Cardiac muscle cell (in vitro differentiated cells and primary cell): ENCODE measurements around the gene FOXC1. TPM values are rescaled to one million over a fixed set of nuclear protein-coding genes. Genes with fewer than 3 reads are reported as not detected.

Source experiments
- DNase-seq, 2 donors: peaks; one replicate each; pipeline versions ENCODE4 v3.0.0 to v3.0.0-alpha.2; 2010 to 2017; ENCODE audit warnings: low read depth in 1 of 2, low spot score in 1 of 2
- H3K27ac ChIP-seq: fragments of 200-600 bp; sonication (generic); 2 replicates; pipeline ENCODE4 v1.5.1; 2016
- H3K27me3 ChIP-seq: fragments of 200-600 bp; sonication (generic); 2 replicates; pipeline ENCODE4 v1.6.0; 2016; ENCODE audit warnings: control low read depth
- H3K36me3 ChIP-seq: fragments of 200-600 bp; sonication (generic); 2 replicates; pipeline ENCODE4 v1.5.1; 2016; ENCODE audit warnings: control low read depth
- H3K4me1 ChIP-seq: fragments of 200-600 bp; sonication (generic); 2 replicates; pipeline ENCODE4 v1.8.1; 2017; ENCODE audit warnings: low read depth, mild to moderate bottlenecking, mixed run types
- H3K4me3 ChIP-seq: fragments of 200-600 bp; sonication (generic); 2 replicates; pipeline ENCODE4 v1.5.1; 2016; ENCODE audit warnings: mild to moderate bottlenecking
- H3K9me3 ChIP-seq: fragments of 200-600 bp; sonication (generic); 2 replicates; pipeline ENCODE4 v1.5.1; 2017; ENCODE audit warnings: low read depth, mild to moderate bottlenecking, control low read depth
- CTCF ChIP-seq: IDR thresholded peaks from 2 replicates; pipeline ENCODE4 v1.5.1; 2012; ENCODE audit warnings: low read depth, mild to moderate bottlenecking, low read length
- polyA plus RNA-seq: library from polyadenylated mRNA; unstranded; fragments of >200 nt; fragmentation: Nextera tagmentation; extraction: Ambion mirVana; gene quantifications from 2 replicates; pipeline ENCODE4 v1.2.1, GENCODE V29; 2016
- total RNA-seq: library from RNA; depleted of rRNA; stranded (reverse); fragments of >200 nt; gene quantifications from 2 replicates; pipeline ENCODE4 v1.2.3, GENCODE V29; 2016

The FOXC1 gene
- total and polyA plus RNA-seq, 2 experiments from 2014 or later: 2.5 to 3.4 TPM

GRCh38 chr6:1615151-1615852 is 5.6 kb downstream of the FOXC1 start:
- no peaks in the 10 kb centered on the region for H3K9me3 ChIP-seq
- H3K27me3 ChIP-seq: peaks cover 100% of the 10 kb centered on the region
- no peak for TF ChIP-seq CTCF
- DNase-seq: no peak
- H3K36me3 ChIP-seq: no peaks in the 10 kb centered on the region
- H3K4me1 ChIP-seq: peaks cover 9% of the 10 kb centered on the region
- no peak overlapping the region for H3K4me3 ChIP-seq
- H3K27ac ChIP-seq: no peak overlapping the region

GRCh38 chr6:1615853-1616420 is 6.2 kb downstream of the FOXC1 start:
- Histone ChIP-seq H3K9me3 (no peaks in the 10 kb centered on the region), H3K27ac (no peak overlapping the region), H3K36me3 (no peaks in the 10 kb centered on the region), H3K27me3 (peaks cover 100% of the 10 kb centered on the region), H3K4me3 (no peak overlapping the region), H3K4me1 (peaks cover 9% of the 10 kb centered on the region)
- TF ChIP-seq CTCF: no peak
- no peak for DNase-seq

- Histone ChIP-seq H3K4me3 (no peak overlapping the region), H3K27me3 (peaks cover 100% of the 10 kb centered on the region), H3K4me1 (peaks cover 9% of the 10 kb centered on the region), H3K36me3 (no peaks in the 10 kb centered on the region), H3K27ac (no peak overlapping the region), H3K9me3 (no peaks in the 10 kb centered on the region)
- DNase-seq: no peak
- no peak for TF ChIP-seq CTCF
Measured at GRCh38 chr6:1616701-1617463, 7.2 kb downstream of the FOXC1 start.

- Histone ChIP-seq H3K27me3 (peaks cover 100% of the 10 kb centered on the region), H3K27ac (no peak overlapping the region), H3K4me1 (peaks cover under 1% of the 10 kb centered on the region), H3K36me3 (no peaks in the 10 kb centered on the region), H3K9me3 (no peaks in the 10 kb centered on the region), H3K4me3 (no peak overlapping the region)
- TF ChIP-seq CTCF: no peak
- no peak for DNase-seq
Measured at GRCh38 chr6:1617466-1618310, 8.0 kb downstream of the FOXC1 start.
